Fibroblast of villous mesenchyme (primary cell): ENCODE results near the gene UBR3. TPM values are rescaled to one million over a fixed set of nuclear protein-coding genes. Genes with fewer than 3 reads are reported as not detected.
A peak's percentile ranks its signal among the peaks of the same experiment; 100 is the strongest.

Source experiments
- DNase-seq: peaks from one replicate; pipeline ENCODE4 v3.0.0-alpha.2; 2010; ENCODE audit warnings: low read depth
- H3K4me3 ChIP-seq: 2 replicates; pipeline ENCODE4 v1.5.1; 2011; ENCODE audit warnings: low read depth, mild to moderate bottlenecking, low read length
- total RNA-seq: library from RNA; depleted of rRNA; stranded (reverse); fragments of >200 nt; gene quantifications from 2 replicates; pipeline ENCODE4 v1.2.3, GENCODE V29; 2012
- TF ChIP-seq, protein P1 (sequence below): IDR thresholded peaks from 2 replicates; pipeline ENCODE4 v1.5.1; 2012; ENCODE audit warnings: low read depth, mild to moderate bottlenecking, low read length; ENCODE audit not compliant: insufficient read depth

UBR3 gene
- total RNA-seq, 1 donor = 56.1 TPM

DNA sequence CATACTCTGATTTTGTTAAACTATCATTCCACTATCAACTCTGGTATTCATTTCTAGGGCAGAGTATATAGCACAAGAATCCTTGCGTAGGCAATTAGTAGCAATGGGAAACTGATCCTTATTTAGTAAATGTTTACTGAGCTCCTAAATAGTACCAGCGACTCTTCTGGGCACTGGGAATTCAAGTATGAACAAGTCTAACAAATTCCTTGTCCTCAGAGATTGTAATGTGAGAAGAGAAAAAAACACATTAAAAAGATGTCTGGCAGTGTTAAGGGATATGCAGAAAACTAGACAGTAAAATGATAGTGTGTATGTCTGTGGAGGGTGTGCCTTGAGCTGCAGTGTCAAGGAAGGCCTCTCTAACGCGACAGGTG is 3.3 kb upstream of the UBR3 start:
- TF ChIP-seq, protein P1, sequence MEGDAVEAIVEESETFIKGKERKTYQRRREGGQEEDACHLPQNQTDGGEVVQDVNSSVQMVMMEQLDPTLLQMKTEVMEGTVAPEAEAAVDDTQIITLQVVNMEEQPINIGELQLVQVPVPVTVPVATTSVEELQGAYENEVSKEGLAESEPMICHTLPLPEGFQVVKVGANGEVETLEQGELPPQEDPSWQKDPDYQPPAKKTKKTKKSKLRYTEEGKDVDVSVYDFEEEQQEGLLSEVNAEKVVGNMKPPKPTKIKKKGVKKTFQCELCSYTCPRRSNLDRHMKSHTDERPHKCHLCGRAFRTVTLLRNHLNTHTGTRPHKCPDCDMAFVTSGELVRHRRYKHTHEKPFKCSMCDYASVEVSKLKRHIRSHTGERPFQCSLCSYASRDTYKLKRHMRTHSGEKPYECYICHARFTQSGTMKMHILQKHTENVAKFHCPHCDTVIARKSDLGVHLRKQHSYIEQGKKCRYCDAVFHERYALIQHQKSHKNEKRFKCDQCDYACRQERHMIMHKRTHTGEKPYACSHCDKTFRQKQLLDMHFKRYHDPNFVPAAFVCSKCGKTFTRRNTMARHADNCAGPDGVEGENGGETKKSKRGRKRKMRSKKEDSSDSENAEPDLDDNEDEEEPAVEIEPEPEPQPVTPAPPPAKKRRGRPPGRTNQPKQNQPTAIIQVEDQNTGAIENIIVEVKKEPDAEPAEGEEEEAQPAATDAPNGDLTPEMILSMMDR = no peak
- DNase-seq = no peak

DNA sequence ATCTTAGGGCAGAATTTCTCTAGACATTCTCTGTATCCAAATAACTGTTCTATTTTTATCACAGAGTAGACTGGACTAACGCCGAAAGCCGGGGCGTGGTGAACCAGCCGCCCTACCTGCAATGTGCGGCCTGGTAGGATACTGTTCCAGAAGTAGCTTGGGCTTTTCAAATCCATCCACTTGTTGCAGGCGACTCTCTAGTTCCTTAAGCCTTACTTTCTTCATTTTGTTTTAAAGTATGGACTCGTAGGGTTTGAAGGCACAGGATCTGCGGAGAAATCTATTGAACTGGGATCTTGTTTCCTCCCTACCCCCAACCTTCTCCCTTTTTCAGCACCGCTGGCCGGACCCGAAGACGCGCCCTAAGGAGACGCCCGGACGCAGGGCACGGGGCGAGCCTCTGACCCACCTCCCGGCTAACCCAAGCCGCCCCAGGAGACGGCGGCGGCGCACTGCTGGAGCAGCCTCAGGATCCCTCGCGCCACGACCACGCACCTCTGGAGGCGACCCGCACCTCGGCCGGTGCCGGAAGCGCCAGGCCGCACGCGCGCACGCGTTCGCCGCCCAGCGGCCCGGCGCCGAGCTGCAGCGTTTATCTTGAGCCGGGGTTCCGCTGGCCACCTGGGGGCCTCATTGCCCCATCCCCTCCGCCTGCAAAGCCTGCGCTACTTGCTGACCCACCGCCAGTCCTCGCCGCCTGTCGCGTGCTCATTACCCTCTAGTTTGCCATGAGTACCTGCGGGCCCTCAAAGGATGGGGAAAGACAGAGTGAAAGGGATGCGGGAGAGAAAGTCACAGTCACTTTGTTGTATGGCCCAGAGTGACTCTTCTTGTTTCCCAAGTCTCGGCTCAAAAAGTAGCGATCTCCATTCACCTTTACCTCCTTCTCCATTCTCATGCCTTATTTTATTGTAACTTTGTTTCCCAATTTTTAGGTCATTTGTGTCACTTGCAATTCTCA is 2.6 kb upstream of the UBR3 start, which contains the start of gene METTL5:
METTL5 (minus strand) TSS at position 533 of the 961 bp plus-strand sequence; CDS start at position 225, 308 bp downstream.
- DNase-seq = peak; percentile 80
- TF ChIP-seq, protein P1 = peak; percentile 82
- H3K4me3 ChIP-seq = peak within 1 kb of the TSS; percentile 86

More for the DNA sequence above, 3.3 kb upstream of the UBR3 start:
- H3K4me3 ChIP-seq = peak overlapping the region; percentile 86

DNA sequence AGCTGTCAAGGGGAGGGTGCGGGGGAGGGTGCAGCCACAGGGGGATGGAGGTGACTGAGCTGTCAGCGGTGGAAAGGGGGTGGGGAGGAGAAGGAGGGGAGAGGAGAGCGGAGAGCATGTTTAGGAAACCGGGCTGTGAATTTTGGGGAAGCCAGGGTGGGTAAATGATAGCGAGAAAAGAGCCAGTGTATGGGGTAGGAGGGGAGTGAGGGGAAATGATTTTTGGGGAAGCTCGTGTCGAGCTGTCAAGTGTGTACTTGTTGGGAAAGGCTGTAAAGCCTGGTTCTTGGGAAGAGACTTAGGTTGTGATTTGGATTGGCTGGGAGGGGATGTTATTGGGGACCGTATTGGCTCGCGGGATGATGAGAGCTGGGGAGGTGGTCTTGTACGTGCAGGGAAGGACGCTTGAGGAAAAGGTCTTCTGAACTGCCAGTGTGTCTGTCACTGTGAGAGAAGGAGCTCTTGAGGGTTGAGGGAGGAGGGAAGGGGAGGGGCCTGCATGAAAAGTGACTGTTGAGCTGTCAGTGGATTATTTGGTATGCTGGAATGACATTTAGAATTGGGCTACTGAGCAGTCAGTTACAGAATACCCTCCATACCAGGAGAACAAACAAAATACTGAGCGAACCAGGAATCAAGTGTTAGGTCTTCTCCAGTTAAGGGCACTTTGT is 1.0 kb downstream of the UBR3 start:
- peak; percentile 52 for DNase-seq
- H3K4me3 ChIP-seq = peak overlapping the region; percentile 90
- TF ChIP-seq, protein P1 = no peak

DNA sequence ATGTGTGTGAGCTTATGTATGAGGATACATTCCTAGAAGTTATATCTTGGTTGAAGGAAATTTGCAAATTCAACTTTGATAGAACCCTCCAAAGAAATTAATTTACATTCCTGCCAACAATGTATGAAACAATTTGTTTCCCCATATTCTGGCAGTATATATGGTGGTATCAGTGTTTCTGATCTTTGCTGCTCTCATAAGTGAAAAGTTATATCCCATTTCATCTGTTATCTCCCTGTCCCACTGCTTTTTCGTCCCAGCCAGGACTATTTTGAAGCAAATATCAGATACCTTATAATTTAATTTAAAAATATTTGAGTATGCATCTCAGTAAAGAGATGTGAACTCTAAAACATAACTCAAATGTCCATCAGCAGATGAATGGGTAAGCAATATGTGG is 7.1 kb downstream of the UBR3 start:
- DNase-seq = no peak
- no peak overlapping the region for H3K4me3 ChIP-seq
- TF ChIP-seq, protein P1 = no peak

DNA sequence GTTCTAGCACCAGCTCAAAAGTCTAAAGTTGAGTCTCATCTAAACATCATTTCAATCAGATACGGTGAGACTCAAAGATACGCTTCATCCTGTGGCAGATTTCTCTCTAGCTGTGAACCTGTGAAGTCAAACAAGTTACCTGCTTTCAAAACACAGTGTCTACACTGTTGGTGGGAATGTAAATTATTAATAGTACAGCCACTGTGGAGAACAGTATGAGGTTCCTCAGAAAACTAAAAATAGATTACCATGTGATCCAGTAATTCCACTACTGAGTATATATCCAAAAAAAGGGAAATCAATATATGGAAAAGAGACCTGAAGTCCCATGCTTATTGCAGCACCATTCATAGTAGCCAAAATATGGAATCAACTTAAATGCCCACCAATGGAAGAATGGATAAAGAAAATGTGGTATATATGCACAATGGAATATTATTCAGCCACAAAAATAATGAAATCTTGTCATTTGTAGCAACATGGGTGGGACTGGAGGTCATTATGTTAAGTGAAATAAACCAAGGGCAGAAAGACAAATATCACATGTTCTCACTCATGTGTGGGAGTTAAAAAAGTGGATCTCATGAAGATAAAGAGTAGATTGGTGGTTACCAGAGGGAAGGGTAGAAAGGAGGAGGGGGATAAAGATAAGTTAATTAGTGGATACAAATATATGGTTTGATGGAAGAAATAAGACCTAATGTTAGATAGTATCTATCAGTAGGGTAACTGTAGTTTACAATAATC is 11.7 kb downstream of the UBR3 start:
- no peak overlapping the region for H3K4me3 ChIP-seq
- TF ChIP-seq, protein P1 = no peak
- DNase-seq = no peak

DNA sequence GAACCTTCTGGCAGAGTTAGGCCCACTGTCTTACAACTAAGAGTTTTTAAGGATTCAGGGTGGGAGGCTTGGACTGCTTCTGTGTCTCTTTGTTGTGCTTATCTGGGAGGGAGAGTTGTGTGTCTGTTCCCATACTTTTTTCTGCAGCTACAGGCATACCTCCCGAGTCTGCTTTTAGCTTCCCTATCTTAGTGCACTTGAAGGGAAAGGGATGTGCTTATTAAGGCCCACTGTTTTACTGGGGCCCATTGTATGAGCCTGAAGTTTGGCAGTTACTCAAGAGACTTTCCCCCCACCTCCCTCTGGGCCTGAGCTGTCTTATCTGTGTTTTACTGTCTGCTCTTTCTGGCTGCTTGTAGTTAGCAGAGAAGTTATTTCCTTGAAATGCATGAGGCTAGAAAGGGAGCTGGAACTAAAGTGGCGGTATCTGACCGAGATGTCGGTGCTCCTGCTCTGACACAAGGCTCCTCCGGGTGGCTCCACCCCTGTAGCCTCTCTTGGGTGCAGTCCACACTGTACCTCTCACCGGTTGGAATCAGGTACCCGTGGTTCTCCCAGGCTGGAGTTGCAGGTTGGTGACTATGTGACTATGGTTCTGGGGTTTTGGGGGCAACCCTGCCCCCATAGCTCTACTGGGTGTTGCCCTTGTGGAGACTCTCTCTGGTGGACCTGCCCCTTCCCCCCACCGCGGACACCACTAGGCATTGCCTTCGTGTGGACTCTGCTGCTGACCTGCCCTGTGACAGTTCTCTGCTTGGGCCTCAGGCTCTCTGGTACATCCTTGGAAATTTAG is 12.9 kb downstream of the UBR3 start:
- TF ChIP-seq, protein P1 = no peak
- peak; percentile 41 for DNase-seq
- H3K4me3 ChIP-seq = no peak overlapping the region
